MCF 10A (cell line): ENCODE results near the gene CPSF4L. TPM values are rescaled to one million over a fixed set of nuclear protein-coding genes. Genes with fewer than 3 reads are reported as not detected.

Experiments used
- total RNA-seq: library from RNA; stranded (reverse); gene quantifications from 2 replicates; pipeline ENCODE4 v1.2.3, GENCODE V29; 2022

CPSF4L gene
- total RNA-seq, 1 experiment from 2014 or later = not detected

Other genes with a start within 250 kb of the CPSF4L start
- gene SLC39A11, start 169.2 kb downstream of the CPSF4L start, total RNA-seq = 15.8 and 16.1 TPM in 2 replicates
- gene SSTR2, start 96.9 kb downstream of the CPSF4L start, total RNA-seq = not detected in 2 replicates
- gene COG1, start 68.8 kb downstream of the CPSF4L start, total RNA-seq = 37.0 and 42.8 TPM in 2 replicates
- 11.0 and 12.2 TPM in 2 replicates for gene CDC42EP4, start 50.1 kb upstream of the CPSF4L start, total RNA-seq